Measurements from ENCODE around the gene BRD7. TPM values are rescaled to one million over a fixed set of nuclear protein-coding genes. Genes with fewer than 3 reads are reported as not detected.

The BRD7 gene
- total RNA-seq, 2 experiments from 2014 or later = 87.9 to 103 TPM

GRCh38 chr16:50278251-50278650 is 90.5 kb downstream of the BRD7 start:
- intact Hi-C loops (cut with micrococcal nuclease) = loop anchor here (5.0 kb wide), 4 partner anchors 404 to 504 kb away; partner anchors contain the start of gene SNX20
- Mint-ChIP-seq H3K4me3 (peak overlapping the region; percentile 43), H3K9me3 (peaks cover 8% of the 10 kb centered on the region), H3K36me3 (peaks cover 26% of the 10 kb centered on the region), H3K27ac (peak overlapping the region; percentile 99), H3K4me1 (ENCODE audit: low read depth) (peaks cover 92% of the 10 kb centered on the region), H3K27me3 (no peaks in the 10 kb centered on the region)
- DNase-seq = no peak
- ChIA-PET CTCF (interaction anchor here (0.7 to 3.1 kb wide), 8 partner anchors 15 to 528 kb away, joined by 3 to 17 read pairs (median 3); partner anchors contain the start of gene CNEP1R1), POLR2A (interaction anchor here (1.1 to 6.1 kb wide), 5 partner anchors 13 to 421 kb away, joined by 3 to 83 read pairs (median 5); partner anchors contain the start of gene ADCY7)

GRCh38 chr16:50276801-50277555 is 91.8 kb downstream of the BRD7 start:
- H3K36me3 Mint-ChIP-seq = peaks cover 26% of the 10 kb centered on the region
- H3K27ac Mint-ChIP-seq = peak overlapping the region; percentile 99
- POLR2A ChIA-PET = interaction anchor here (1.5 to 6.1 kb wide), 3 partner anchors 11 to 422 kb away, joined by 5 to 83 read pairs (median 10); partner anchors contain the start of gene ADCY7

GRCh38 chr16:50276326-50276640 is 92.5 kb downstream of the BRD7 start:
- H3K36me3 Mint-ChIP-seq = peaks cover 26% of the 10 kb centered on the region
- CTCF ChIA-PET = interaction anchor here (0.6 to 4.6 kb wide), 3 partner anchors 11 to 51 kb away, joined by 4 to 41 read pairs (median 23); partner anchors contain the start of gene ADCY7
- no peaks in the 10 kb centered on the region for H3K27me3 Mint-ChIP-seq
- no peak for DNase-seq
- H3K27ac Mint-ChIP-seq = peak overlapping the region; percentile 99
- intact Hi-C loops (cut with micrococcal nuclease) = loop anchor here (5.0 kb wide), 4 partner anchors 406 to 506 kb away; partner anchors contain the start of gene SNX20
- peaks cover 92% of the 10 kb centered on the region for H3K4me1 Mint-ChIP-seq (ENCODE audit: low read depth)
- POLR2A ChIA-PET = interaction anchor here (2.3 to 6.1 kb wide), 2 partner anchors 11 to 62 kb away, joined by 10 to 83 read pairs; partner anchors contain the start of gene ADCY7
- H3K4me3 Mint-ChIP-seq = no peak overlapping the region
- H3K9me3 Mint-ChIP-seq = peaks cover 8% of the 10 kb centered on the region

More at GRCh38 chr16:50276801-50277555, 91.8 kb downstream of the BRD7 start:
- peak overlapping the region; percentile 63 for H3K4me3 Mint-ChIP-seq
- H3K27me3 Mint-ChIP-seq = no peaks in the 10 kb centered on the region
- H3K9me3 Mint-ChIP-seq = peaks cover 8% of the 10 kb centered on the region
- DNase-seq = peak; percentile 47
- intact Hi-C loops (cut with micrococcal nuclease) = loop anchor here (1.0 to 5.0 kb wide), 8 partner anchors 13 to 505 kb away; partner anchors contain the start of gene SNX20
- CTCF ChIA-PET = interaction anchor here (0.6 to 4.6 kb wide), 6 partner anchors 12 to 50 kb away, joined by 3 to 41 read pairs (median 4); partner anchors contain the start of gene ADCY7
- H3K4me1 Mint-ChIP-seq (ENCODE audit: low read depth) = peaks cover 91% of the 10 kb centered on the region

- H3K27me3 Mint-ChIP-seq = no peaks in the 10 kb centered on the region
- no peak for DNase-seq
- POLR2A ChIA-PET = interaction anchor here (1.2 to 6.1 kb wide), 4 partner anchors 10 to 210 kb away, joined by 5 to 83 read pairs (median 10); partner anchors contain the start of genes ADCY7 and HEATR3
- peak overlapping the region; percentile 94 for H3K4me3 Mint-ChIP-seq
- peak overlapping the region; percentile 99 for H3K27ac Mint-ChIP-seq
- CTCF ChIA-PET = interaction anchor here (0.7 to 4.6 kb wide), 7 partner anchors 10 to 530 kb away, joined by 3 to 41 read pairs (median 10); partner anchors contain the start of genes ADCY7 and CNEP1R1
- H3K9me3 Mint-ChIP-seq = peaks cover 8% of the 10 kb centered on the region
- peaks cover 26% of the 10 kb centered on the region for H3K36me3 Mint-ChIP-seq
- intact Hi-C loops (cut with micrococcal nuclease) = loop anchor here (2.0 to 5.0 kb wide), 5 partner anchors 123 to 507 kb away; partner anchors contain the start of genes SNX20 and TENT4B
- H3K4me1 Mint-ChIP-seq (ENCODE audit: low read depth) = peaks cover 91% of the 10 kb centered on the region
Observed at GRCh38 chr16:50275428-50276325, 93.1 kb downstream of the BRD7 start.

GRCh38 chr16:50275098-50275415 is 93.7 kb downstream of the BRD7 start:
- H3K4me1 Mint-ChIP-seq (ENCODE audit: low read depth) = peaks cover 91% of the 10 kb centered on the region
- H3K36me3 Mint-ChIP-seq = peaks cover 24% of the 10 kb centered on the region

GRCh38 chr16:50274326-50275097 is 94.3 kb downstream of the BRD7 start:
- POLR2A ChIA-PET = interaction anchor here (0.8 to 6.1 kb wide), 5 partner anchors 8 to 208 kb away, joined by 3 to 83 read pairs (median 5); partner anchors contain the start of genes ADCY7 and HEATR3
- Mint-ChIP-seq H3K9me3 (peaks cover 8% of the 10 kb centered on the region), H3K36me3 (peaks cover 25% of the 10 kb centered on the region), H3K4me3 (peak overlapping the region; percentile 94), H3K4me1 (ENCODE audit: low read depth) (peaks cover 91% of the 10 kb centered on the region), H3K27ac (peak overlapping the region; percentile 99), H3K27me3 (no peaks in the 10 kb centered on the region)
- intact Hi-C loops (cut with micrococcal nuclease) = loop anchor here (1.0 to 5.0 kb wide), 6 partner anchors 8 to 508 kb away; partner anchors contain the start of genes ADCY7, SNX20 and TENT4B
- CTCF ChIA-PET = interaction anchor here (0.9 to 4.6 kb wide), 10 partner anchors 8 to 532 kb away, joined by 3 to 41 read pairs (median 8); partner anchors contain the start of genes ADCY7, BRD7 and CNEP1R1
- peak; percentile 61 for DNase-seq

More at GRCh38 chr16:50275098-50275415, 93.7 kb downstream of the BRD7 start:
- ChIA-PET POLR2A (interaction anchor here (0.8 to 6.1 kb wide), 4 partner anchors 10 to 209 kb away, joined by 3 to 83 read pairs (median 8); partner anchors contain the start of genes ADCY7 and HEATR3), CTCF (interaction anchor here (0.7 to 4.6 kb wide), 8 partner anchors 7 to 531 kb away, joined by 3 to 41 read pairs (median 6); partner anchors contain the start of genes ADCY7 and CNEP1R1)
- Mint-ChIP-seq H3K27me3 (no peaks in the 10 kb centered on the region), H3K4me3 (peak overlapping the region; percentile 94), H3K27ac (peak overlapping the region; percentile 99), H3K9me3 (peaks cover 8% of the 10 kb centered on the region)
- intact Hi-C loops (cut with micrococcal nuclease) = loop anchor here (2.0 to 5.0 kb wide), 5 partner anchors 122 to 507 kb away; partner anchors contain the start of genes SNX20 and TENT4B
- DNase-seq = no peak

GRCh38 chr16:50273888-50274325 is 94.9 kb downstream of the BRD7 start:
- no peaks in the 10 kb centered on the region for H3K27me3 Mint-ChIP-seq
- peak overlapping the region; percentile 99 for H3K27ac Mint-ChIP-seq
- CTCF ChIA-PET = interaction anchor here (1.1 to 4.6 kb wide), 9 partner anchors 9 to 532 kb away, joined by 4 to 41 read pairs (median 10); partner anchors contain the start of genes ADCY7, BRD7 and CNEP1R1
- peaks cover 91% of the 10 kb centered on the region for H3K4me1 Mint-ChIP-seq (ENCODE audit: low read depth)
- intact Hi-C loops (cut with micrococcal nuclease) = loop anchor here (1.0 to 2.0 kb wide), 2 partner anchors 8 to 121 kb away; partner anchors contain the start of genes ADCY7 and TENT4B
- peak overlapping the region; percentile 94 for H3K4me3 Mint-ChIP-seq
- POLR2A ChIA-PET = interaction anchor here (1.2 to 6.1 kb wide), 4 partner anchors 8 to 65 kb away, joined by 3 to 83 read pairs (median 7); partner anchors contain the start of gene ADCY7
- H3K36me3 Mint-ChIP-seq = peaks cover 25% of the 10 kb centered on the region
- peaks cover 8% of the 10 kb centered on the region for H3K9me3 Mint-ChIP-seq
- DNase-seq = peak; percentile 67

GRCh38 chr16:50273382-50273690 is 95.5 kb downstream of the BRD7 start:
- H3K4me3 Mint-ChIP-seq = peak overlapping the region; percentile 94
- intact Hi-C loops (cut with micrococcal nuclease) = no loop called here
- H3K27me3 Mint-ChIP-seq = no peaks in the 10 kb centered on the region
- CTCF ChIA-PET = interaction anchor here (0.7 to 4.6 kb wide), 10 partner anchors 8 to 533 kb away, joined by 3 to 41 read pairs (median 8); partner anchors contain the start of genes ADCY7, BRD7, CNEP1R1 and ZNF423
- H3K4me1 Mint-ChIP-seq (ENCODE audit: low read depth) = peaks cover 89% of the 10 kb centered on the region
- POLR2A ChIA-PET = interaction anchor here (1.2 to 6.1 kb wide), 4 partner anchors 8 to 65 kb away, joined by 3 to 83 read pairs (median 7); partner anchors contain the start of gene ADCY7
- peaks cover 23% of the 10 kb centered on the region for H3K36me3 Mint-ChIP-seq
- DNase-seq = no peak
- peak overlapping the region; percentile 99 for H3K27ac Mint-ChIP-seq
- H3K9me3 Mint-ChIP-seq = peaks cover 6% of the 10 kb centered on the region

GRCh38 chr16:50272687-50273381 is 96.0 kb downstream of the BRD7 start:
- Mint-ChIP-seq H3K27ac (peak overlapping the region; percentile 99), H3K4me1 (ENCODE audit: low read depth) (peaks cover 86% of the 10 kb centered on the region), H3K36me3 (peaks cover 19% of the 10 kb centered on the region), H3K27me3 (no peaks in the 10 kb centered on the region), H3K4me3 (no peak overlapping the region), H3K9me3 (peaks cover 4% of the 10 kb centered on the region)
- ChIA-PET POLR2A (interaction anchor here (1.2 to 6.1 kb wide), 3 partner anchors 7 to 66 kb away, joined by 3 to 83 read pairs (median 4); partner anchors contain the start of gene ADCY7), CTCF (interaction anchor here (0.6 to 4.6 kb wide), 9 partner anchors 7 to 417 kb away, joined by 3 to 41 read pairs (median 5); partner anchors contain the start of genes ADCY7, BRD7 and ZNF423)
- DNase-seq = no peak
- intact Hi-C loops (cut with micrococcal nuclease) = no loop called here
